H1 (cell line): Measurements from ENCODE around the gene SNX27.

Source experiments
- CTCF ChIP-seq, 3 experiments: IDR thresholded peaks; 1 replicate in 2 of 3; 2 replicates in 1 of 3; pipeline versions ENCODE4 v1.5.1 to v1.6.1; 2011; ENCODE audit warnings: low read length in 3 of 3, mild to moderate bottlenecking in 3 of 3, inconsistent platforms in 2 of 3, low read depth in 1 of 3, moderate library complexity in 1 of 3; ENCODE audit not compliant: insufficient read depth in 1 of 3; ENCODE audit errors: control extremely low read depth in 1 of 3
- EP300 ChIP-seq, 2 experiments: IDR thresholded peaks; 1 replicate in 1 of 2; 2 replicates in 1 of 2; pipeline ENCODE4 v1.6.1; 2011 to 2012; ENCODE audit warnings: low read depth in 2 of 2, low read length in 2 of 2, mild to moderate bottlenecking in 2 of 2, borderline replicate concordance in 1 of 2, inconsistent platforms in 1 of 2, moderate library complexity in 1 of 2
- NANOG ChIP-seq: IDR thresholded peaks from 2 replicates; pipeline ENCODE4 v1.6.1; 2011; ENCODE audit warnings: low read length, low read depth, mild to moderate bottlenecking, inconsistent platforms; ENCODE audit not compliant: insufficient read depth, poor library complexity, severe bottlenecking

GRCh38 chr1:151733126-151733525 is 121.3 kb downstream of the SNX27 start:
- TF ChIP-seq NANOG, result no peak
- no peak for TF ChIP-seq EP300 (IDR thresholded peaks at IDR 0.05; ENCODE audit: borderline replicate concordance in 1 of 2, low read depth in 2 of 2, low read length in 2 of 2)
- TF ChIP-seq CTCF (IDR thresholded peaks at IDR 0.05; ENCODE audit: control extremely low read depth in 1 of 3, insufficient read depth in 1 of 3, low read depth in 1 of 3, low read length in 3 of 3), result no peak
